Memory B cell (primary cell): ENCODE results near the gene APLP1.

Experiments used
- ATAC-seq: fragments of 150-1000 bp; cut with Tn5 transposase; 2 replicates; pipeline ENCODE4 v1.10.0; 2021; ENCODE audit warnings: low read depth, mild to moderate bottlenecking, moderate library complexity
- DNase-seq, 2 donors: peaks; one replicate each; pipeline ENCODE4 v3.0.0; 2022; ENCODE audit warnings: low spot score in 2 of 2
- H3K27ac Mint-ChIP-seq: one replicate; pipeline ENCODE4 v1.8.0; 2022; ENCODE audit warnings: mild to moderate bottlenecking, moderate library complexity, mixed read lengths
- H3K27me3 Mint-ChIP-seq: one replicate; pipeline ENCODE4 v1.8.0; 2022; ENCODE audit warnings: mixed read lengths
- H3K36me3 Mint-ChIP-seq: one replicate; pipeline ENCODE4 v1.8.0; 2022; ENCODE audit warnings: mild to moderate bottlenecking, mixed read lengths
- H3K4me1 Mint-ChIP-seq: one replicate; pipeline ENCODE4 v1.8.0; 2022; ENCODE audit warnings: mixed read lengths
- H3K4me3 Mint-ChIP-seq: one replicate; pipeline ENCODE4 v1.8.0; 2022; ENCODE audit warnings: mild to moderate bottlenecking, moderate library complexity, mixed read lengths
- H3K9me3 Mint-ChIP-seq: one replicate; pipeline ENCODE4 v1.8.0; 2022; ENCODE audit warnings: mixed read lengths

APLP1 gene

DNA sequence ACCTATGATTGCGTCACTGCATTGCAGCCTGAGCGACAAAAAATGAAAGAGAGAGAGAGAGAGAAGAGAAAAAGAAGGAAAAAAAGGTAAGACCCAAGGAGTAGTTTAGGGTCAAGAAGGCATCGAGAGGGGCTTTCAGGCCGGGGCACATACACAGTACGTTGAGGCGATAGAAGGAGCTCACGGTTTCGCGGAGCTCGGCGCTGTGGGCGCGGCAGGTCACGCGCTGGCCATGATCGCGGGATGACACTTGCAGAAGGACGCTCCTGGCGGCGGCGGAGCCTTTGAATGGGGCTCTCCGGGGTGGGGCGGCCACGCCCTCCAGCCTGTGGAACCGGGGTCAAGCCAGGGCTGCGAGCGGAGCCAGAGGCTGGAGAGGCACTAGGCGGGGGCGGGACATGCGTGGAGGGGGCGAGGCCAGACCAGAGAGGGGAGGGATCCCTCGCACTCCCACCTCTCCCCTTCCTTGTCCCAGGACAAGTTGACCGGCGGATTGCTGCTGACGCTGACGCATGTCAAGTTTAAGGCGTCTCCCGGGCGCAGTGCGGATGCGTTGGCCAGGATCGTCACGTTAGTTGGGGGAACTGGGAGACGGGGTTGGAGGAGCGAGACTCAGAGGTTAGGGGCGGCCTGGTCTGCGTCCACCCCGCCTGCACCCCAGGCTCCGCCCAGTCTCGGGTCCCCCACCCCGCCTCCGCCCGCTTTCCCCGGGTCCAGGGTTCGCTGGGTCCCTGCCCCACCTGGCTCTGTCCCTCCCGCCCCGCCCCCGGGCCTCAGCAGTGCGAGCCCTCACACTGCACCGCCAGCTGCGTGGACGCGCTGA, 22.9 kb upstream of the APLP1 start:
- ATAC-seq (peak; percentile 42), DNase-seq (no peak)
- Mint-ChIP-seq H3K27ac (no peak overlapping the region), H3K4me1 (peaks cover 10% of the 10 kb centered on the region), H3K36me3 (peaks cover 10% of the 10 kb centered on the region), H3K27me3 (peaks cover 37% of the 10 kb centered on the region), H3K4me3 (peak overlapping the region; percentile 45), H3K9me3 (peaks cover 11% of the 10 kb centered on the region)

DNA sequence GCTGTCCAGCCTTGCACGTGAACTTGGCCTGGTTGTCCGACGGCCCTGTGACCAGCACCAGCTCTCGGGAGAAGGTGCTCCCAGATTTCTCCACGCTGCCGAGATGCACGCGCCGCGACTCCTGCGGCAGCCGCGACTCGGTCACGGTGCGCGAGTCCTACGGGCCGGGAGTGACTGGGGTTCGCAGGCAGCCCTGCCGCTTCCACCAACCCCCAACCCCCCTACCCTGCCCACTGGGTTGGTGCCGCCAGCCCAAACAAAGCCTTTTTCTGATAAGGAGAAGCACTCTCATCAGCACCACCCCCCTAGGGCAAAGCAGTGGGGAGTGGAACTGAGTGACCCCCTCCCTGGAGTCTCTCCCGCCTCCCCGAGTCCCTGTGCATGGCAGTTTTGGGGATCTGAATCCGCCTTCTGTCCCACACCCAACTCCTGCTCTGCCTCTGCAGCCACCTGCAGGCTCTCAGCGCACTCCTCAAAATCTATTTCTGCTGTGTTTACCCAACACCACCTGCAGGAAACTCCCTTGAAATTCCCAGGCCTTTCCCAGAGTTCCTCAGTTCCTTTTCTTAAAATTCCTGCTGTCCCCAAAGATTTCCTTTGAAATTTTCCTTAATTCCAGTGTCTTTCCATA, 22.2 kb upstream of the APLP1 start:
- H3K9me3 Mint-ChIP-seq, result peaks cover 11% of the 10 kb centered on the region

DNA sequence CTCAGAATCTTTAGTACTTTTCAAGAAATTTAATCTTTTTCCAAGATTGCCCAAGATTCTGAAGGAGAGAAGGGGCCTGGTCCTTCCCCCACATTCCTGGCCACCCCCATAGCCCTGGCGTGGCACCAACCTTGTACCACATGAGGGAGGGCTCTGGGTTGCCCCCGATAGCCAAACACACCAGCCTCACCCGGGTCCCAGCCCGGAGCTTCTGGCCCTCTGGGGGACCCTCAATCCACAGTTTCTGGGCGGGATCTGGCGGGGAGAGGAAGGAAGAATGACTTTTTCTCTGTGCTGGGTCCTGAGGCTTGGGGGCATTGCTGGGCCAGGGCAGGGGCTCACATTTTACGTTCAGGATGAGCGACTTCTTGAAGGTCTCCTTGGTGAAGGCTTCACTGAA, 20.5 kb upstream of the APLP1 start:
- Mint-ChIP-seq H3K4me1 (peaks cover 10% of the 10 kb centered on the region), H3K4me3 (no peak overlapping the region), H3K27me3 (peaks cover 38% of the 10 kb centered on the region), H3K27ac (no peak overlapping the region), H3K9me3 (peaks cover 6% of the 10 kb centered on the region), H3K36me3 (peaks cover 6% of the 10 kb centered on the region)
- ATAC-seq (no peak), DNase-seq (no peak)

More for the DNA sequence above, 22.2 kb upstream of the APLP1 start:
- H3K4me3 Mint-ChIP-seq, result peak overlapping the region; percentile 30
- H3K36me3 Mint-ChIP-seq, result peaks cover 10% of the 10 kb centered on the region
- DNase-seq (no peak), ATAC-seq (peak; percentile 58)
- H3K27me3 Mint-ChIP-seq, result peaks cover 42% of the 10 kb centered on the region
- H3K27ac Mint-ChIP-seq, result no peak overlapping the region
- H3K4me1 Mint-ChIP-seq, result peaks cover 10% of the 10 kb centered on the region

DNA sequence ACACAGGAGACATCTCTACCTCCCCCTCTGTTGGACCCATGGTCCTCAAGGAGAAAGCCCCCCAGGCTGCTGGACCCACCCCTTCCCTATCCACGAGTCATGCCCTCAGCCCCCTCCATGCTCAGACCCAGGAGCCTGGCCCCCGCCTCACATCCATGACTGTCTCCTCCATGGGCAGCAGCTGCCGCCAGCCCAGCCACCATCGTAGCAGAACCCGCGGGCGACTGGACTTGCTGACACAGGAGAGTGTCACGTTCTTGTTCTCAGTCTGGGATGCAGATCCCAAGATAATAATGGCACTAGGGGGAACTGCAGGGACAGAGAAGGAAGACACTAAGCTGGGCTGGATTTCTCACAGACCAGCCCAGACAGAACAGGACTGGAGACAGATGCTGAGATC, 19.9 kb upstream of the APLP1 start:
- Mint-ChIP-seq H3K9me3 (peaks cover 4% of the 10 kb centered on the region), H3K27me3 (peaks cover 35% of the 10 kb centered on the region), H3K4me3 (no peak overlapping the region), H3K36me3 (peaks cover 3% of the 10 kb centered on the region), H3K27ac (no peak overlapping the region), H3K4me1 (peaks cover 10% of the 10 kb centered on the region)
- ATAC-seq (no peak), DNase-seq (no peak)

DNA sequence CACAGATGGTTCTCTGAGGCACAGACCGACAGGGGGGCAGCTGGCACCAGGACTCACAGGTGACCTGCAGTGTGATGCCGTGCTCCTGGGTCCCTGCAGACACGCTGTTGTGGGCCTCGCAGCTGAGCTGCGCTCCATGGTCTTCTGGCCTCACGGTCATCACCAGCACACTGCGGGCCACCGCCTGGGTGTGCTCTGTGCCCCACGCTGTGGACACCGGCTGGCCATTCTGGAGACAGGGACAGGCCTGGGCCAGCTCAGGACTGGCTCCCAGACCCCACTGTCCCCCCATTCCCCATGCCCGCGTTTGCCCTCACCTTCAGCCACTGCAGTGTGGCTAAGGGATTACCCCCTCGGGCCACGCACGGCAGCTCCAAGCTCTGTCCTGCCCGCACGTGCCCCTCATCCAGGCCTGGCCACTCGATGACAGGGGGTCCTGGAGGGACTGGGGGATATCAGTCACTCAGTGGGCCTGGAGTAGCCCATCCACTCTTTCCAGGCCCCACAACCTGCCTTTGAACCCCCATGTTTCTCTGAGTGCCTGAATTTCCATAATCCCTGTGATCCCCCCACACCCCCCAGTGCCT, 19.4 kb upstream of the APLP1 start:
- peaks cover 4% of the 10 kb centered on the region for H3K9me3 Mint-ChIP-seq
- no peak for ATAC-seq
- peaks cover 10% of the 10 kb centered on the region for H3K4me1 Mint-ChIP-seq
- no peak overlapping the region for H3K27ac Mint-ChIP-seq
- H3K27me3 Mint-ChIP-seq, result peaks cover 33% of the 10 kb centered on the region
- H3K4me3 Mint-ChIP-seq, result no peak overlapping the region
- no peak for DNase-seq
- peaks cover 3% of the 10 kb centered on the region for H3K36me3 Mint-ChIP-seq

DNA sequence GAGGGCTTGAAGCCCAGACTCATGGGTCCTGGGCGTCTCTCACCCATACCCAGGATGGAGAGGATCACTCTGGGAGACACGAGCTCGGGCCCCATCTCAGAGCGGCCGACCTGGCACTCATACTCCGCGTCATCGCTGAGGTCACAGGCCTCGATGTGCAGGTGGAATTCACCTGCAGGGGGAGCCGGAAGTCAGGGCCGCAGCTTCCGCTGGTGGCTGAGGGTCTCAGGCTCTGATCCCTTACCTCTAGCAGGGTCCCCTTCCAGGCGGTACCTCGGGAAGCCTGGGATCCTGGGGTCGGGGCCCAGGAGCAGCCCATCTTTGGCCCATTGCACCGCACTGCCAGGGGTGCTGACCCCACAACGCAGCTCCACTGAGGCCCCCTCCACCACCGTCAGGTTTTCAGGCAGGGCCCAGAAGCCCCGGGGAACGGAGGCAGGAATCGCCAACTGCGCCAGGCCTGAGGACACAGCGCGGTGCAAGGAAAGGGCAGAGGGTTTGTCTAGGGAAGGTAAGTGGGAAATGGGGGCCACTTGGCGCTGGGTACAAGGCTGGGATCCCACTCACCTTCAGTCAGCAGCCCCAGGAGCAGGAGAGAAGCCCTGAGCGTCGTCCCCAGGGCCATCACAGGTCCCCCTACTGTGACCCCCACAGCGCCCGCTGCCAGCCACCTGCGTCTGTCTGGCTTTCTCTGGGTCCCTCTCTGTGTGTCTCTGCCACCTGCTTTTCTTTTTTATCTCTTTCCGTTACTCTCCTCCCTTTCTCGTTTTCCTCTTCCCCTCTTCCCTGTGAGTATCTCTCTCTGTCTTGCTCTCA, 17.0 kb upstream of the APLP1 start:
- Mint-ChIP-seq H3K36me3 (no peaks in the 10 kb centered on the region), H3K9me3 (no peaks in the 10 kb centered on the region), H3K27ac (no peak overlapping the region), H3K4me3 (no peak overlapping the region), H3K27me3 (peaks cover 32% of the 10 kb centered on the region), H3K4me1 (peaks cover under 1% of the 10 kb centered on the region)
- ATAC-seq, result peak; percentile 58
- DNase-seq, result no peak

DNA sequence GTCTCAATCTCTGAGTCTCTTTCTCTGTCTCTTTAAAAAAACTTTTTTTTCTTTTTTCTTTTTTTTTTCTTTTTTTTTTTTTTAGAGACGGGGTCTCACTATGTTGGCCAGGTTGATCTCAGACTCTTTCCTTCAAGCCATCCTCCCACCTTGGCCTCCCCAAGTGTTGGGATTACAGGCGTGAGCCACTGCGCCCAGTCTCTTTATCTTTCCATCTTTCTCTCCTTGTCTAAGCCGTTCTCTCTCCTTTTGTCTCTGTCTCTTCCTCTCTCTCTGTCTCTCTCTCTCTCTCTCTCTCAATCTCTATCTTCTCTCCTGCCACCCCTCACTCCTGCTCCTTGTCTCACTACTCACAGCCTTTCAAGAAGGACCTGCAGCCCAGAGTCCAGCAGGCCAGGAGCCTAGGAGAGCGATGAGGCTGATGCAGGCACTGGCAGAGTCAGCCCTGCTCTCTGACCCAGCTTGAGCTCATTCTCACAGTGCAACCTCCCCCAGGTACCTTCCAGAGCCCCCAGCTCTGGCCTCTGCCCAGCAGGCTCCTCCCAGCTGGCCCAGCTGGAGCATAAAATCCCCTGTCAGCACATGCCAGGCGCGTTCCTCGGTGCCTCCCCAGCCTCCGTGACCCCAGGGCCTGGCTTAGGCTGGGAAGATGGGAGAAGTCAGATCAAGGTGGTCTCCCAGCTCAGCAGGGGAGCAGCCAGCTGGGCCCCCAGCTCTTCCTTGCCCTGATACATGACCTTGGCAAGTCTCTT, 16.2 kb upstream of the APLP1 start, which contains the start of gene NPHS1:
NPHS1 (minus strand) TSS at position 476 of the 752 bp plus-strand sequence. CDS start 667 bp downstream, outside the sequence.
- H3K27me3 Mint-ChIP-seq, result peaks cover 33% of the 10 kb centered on the region
- no peaks in the 10 kb centered on the region for H3K9me3 Mint-ChIP-seq
- peaks cover 3% of the 10 kb centered on the region for H3K4me1 Mint-ChIP-seq
- DNase-seq, result no peak
- ATAC-seq, result no peak
- no peak within 1 kb of the TSS for H3K4me3 Mint-ChIP-seq
- no peak within 1 kb of the TSS for H3K27ac Mint-ChIP-seq
- H3K36me3 Mint-ChIP-seq, result no peaks in the 10 kb centered on the region

DNA sequence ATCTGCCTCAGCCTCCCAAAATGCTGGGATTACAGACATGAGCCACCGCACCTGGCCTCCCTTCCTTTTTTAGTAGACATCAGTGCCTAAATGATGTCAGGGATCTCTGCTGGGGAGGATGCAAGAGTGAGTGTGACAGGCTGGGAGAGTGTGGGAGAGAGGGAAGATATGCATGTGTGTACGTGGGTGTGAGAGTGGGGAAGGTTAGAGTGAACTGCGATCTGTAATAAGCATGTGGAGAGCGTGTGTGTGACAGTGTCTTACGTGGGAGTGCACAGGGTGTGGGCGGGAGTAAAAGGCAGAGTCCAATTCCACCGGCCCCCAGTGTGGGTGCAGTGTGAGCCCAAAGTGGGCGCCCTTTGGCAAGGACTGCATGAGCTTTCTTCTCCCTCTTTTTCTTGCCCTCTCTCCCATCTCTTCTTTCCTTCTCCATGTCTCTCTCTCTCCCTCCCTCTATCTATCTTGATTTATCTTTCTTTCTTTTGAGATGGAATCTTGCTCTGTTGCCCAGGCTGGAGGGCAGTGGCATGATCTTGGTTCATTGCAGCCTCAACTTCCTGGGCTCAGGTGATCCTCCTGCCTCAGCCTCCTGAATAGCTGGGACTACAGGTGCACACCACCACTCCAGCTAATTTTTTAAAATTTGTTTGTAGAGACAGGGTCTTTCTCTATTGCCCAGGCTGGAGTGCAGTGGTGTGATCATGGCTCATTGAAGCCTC, 15.2 kb upstream of the APLP1 start:
- Mint-ChIP-seq H3K27me3 (peaks cover 36% of the 10 kb centered on the region), H3K27ac (no peak overlapping the region)

DNA sequence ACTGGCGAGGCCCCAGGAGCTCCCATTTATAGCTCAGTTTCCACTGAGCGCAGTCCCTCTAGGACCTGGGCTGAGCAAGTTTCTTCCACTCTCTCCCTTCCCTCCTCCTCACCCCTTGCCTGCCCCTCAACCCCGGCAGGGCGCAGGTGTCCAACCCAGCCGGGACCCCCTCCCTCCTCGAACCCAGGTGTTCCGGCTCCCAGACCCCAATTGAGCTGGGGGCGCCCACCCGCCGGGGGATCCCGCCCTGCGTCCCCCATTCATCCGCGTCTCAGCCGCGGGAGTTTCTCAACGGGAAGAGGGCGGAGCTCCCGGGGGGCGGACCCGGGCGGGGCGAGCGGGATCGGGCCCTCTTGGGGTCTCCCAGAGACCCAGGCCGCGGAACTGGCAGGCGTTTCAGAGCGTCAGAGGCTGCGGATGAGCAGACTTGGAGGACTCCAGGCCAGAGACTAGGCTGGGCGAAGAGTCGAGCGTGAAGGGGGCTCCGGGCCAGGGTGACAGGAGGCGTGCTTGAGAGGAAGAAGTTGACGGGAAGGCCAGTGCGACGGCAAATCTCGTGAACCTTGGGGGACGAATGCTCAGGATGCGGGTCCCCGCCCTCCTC, 11.7 kb upstream of the APLP1 start, which contains the start of gene KIRREL2:
KIRREL2 (plus strand) TSS at position 366 of the 604 bp plus-strand sequence; CDS start at position 575, 209 bp downstream.
- peak; percentile 34 for ATAC-seq
- Mint-ChIP-seq H3K27ac (no peak within 1 kb of the TSS), H3K4me1 (peaks cover 9% of the 10 kb centered on the region), H3K9me3 (no peaks in the 10 kb centered on the region), H3K27me3 (peaks cover 44% of the 10 kb centered on the region), H3K36me3 (no peaks in the 10 kb centered on the region), H3K4me3 (peak within 1 kb of the TSS; percentile 74)
- DNase-seq, result peak in 1 of 2 donors; percentile 48

More for the DNA sequence above, 15.2 kb upstream of the APLP1 start:
- ATAC-seq, result no peak
- no peak for DNase-seq
- Mint-ChIP-seq H3K4me3 (no peak overlapping the region), H3K9me3 (no peaks in the 10 kb centered on the region), H3K36me3 (no peaks in the 10 kb centered on the region), H3K4me1 (peaks cover 3% of the 10 kb centered on the region)

DNA sequence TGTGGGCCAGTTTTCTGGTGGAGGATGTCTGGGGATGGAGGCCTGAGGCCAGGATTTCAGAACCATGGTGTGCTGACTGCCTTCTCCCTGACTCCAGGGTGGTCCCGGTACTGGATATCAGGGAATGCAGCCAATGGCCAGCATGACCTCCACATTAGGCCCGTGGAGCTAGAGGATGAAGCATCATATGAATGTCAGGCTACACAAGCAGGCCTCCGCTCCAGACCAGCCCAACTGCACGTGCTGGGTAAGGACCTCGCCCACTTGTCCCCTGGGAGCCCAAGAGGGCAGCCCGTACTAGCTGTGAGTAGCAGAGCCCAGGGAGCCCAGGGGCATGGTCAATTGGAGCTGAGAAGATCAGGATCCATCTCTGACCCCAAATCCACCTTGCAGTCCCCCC, 10.1 kb upstream of the APLP1 start:
- Mint-ChIP-seq H3K27me3 (peaks cover 40% of the 10 kb centered on the region), H3K9me3 (no peaks in the 10 kb centered on the region), H3K4me3 (peak overlapping the region; percentile 3), H3K4me1 (peaks cover 9% of the 10 kb centered on the region), H3K36me3 (no peaks in the 10 kb centered on the region), H3K27ac (no peak overlapping the region)
- ATAC-seq, result no peak
- no peak for DNase-seq

DNA sequence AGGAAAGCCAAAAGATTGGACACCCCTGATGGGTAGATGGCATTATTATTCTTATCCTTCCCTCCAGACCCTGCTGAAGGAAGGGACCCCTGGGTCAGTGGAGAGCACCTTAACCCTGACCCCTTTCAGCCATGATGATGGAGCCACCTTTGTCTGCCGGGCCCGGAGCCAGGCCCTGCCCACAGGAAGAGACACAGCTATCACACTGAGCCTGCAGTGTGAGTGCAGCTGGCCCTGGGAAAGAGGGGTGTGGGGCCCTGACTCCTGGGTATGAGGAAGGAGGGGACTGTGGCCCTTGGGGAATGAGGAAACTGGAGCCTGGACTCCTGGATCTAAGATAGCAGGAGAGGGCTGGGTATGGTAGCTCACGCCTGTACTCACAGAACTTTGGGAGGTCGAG, 9.0 kb upstream of the APLP1 start:
- no peak overlapping the region for H3K27ac Mint-ChIP-seq
- ATAC-seq (no peak), DNase-seq (no peak)
- no peak overlapping the region for H3K4me3 Mint-ChIP-seq
- H3K36me3 Mint-ChIP-seq, result no peaks in the 10 kb centered on the region
- H3K4me1 Mint-ChIP-seq, result peaks cover 9% of the 10 kb centered on the region
- no peaks in the 10 kb centered on the region for H3K9me3 Mint-ChIP-seq
- peaks cover 41% of the 10 kb centered on the region for H3K27me3 Mint-ChIP-seq

DNA sequence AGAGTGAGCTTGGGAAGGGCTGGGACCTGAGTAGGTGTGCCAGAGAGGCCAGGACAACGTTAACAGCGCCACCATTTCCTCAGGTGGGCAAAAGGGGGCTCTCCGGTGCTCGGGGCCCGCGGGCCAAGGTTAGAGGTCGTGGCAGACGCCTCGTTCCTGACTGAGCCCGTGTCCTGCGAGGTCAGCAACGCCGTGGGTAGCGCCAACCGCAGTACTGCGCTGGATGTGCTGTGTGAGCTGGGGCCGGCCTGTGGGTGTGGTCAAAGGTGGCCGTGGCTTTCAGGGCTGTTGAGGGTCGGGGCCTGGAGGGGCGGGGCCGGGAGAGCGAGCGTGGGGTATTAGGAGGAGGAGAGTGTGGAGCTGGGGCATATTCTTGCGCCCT, 7.9 kb upstream of the APLP1 start:
- Mint-ChIP-seq H3K4me1 (peaks cover 9% of the 10 kb centered on the region), H3K27me3 (peaks cover 40% of the 10 kb centered on the region), H3K9me3 (no peaks in the 10 kb centered on the region), H3K36me3 (no peaks in the 10 kb centered on the region), H3K27ac (no peak overlapping the region), H3K4me3 (no peak overlapping the region)
- no peak for ATAC-seq
- DNase-seq, result no peak
